Stomach (tissue), 9 donors: ENCODE results near the gene CARMIL1. TPM values are rescaled to one million over a fixed set of nuclear protein-coding genes. Genes with fewer than 3 reads are reported as not detected.

Experiments
- DNase-seq, 2 donors: peaks; one replicate each; pipeline versions ENCODE4 v3.0.0 to v3.0.0-alpha.2; 2013 to 2019
- H3K27ac ChIP-seq, 5 donors: fragments of 200-600 bp in 4 of 5; sonication (generic) in 4 of 5; one replicate each; pipeline ENCODE4 v1.5.1; 2013 to 2019; ENCODE audit warnings: mild to moderate bottlenecking in 1 of 5, moderate library complexity in 1 of 5
- H3K27me3 ChIP-seq, 3 donors: fragments of 200-600 bp; sonication (generic); one replicate each; pipeline ENCODE4 v1.5.1; 2017 to 2019; ENCODE audit warnings: mixed run types in 1 of 3
- H3K36me3 ChIP-seq, 4 donors: fragments of 200-600 bp; sonication (generic); 1 replicate in 3 of 4; 2 replicates in 1 of 4; pipeline ENCODE4 v1.5.1; 2016 to 2019
- H3K4me1 ChIP-seq, 4 donors: fragments of 200-600 bp; sonication (generic); one replicate each; pipeline ENCODE4 v1.5.1; 2016 to 2019
- H3K4me3 ChIP-seq, 4 donors: fragments of 200-600 bp; sonication (generic) in 3 of 4; one replicate each; pipeline ENCODE4 v1.5.1; 2016 to 2019; ENCODE audit warnings: mild to moderate bottlenecking in 1 of 4
- H3K9me3 ChIP-seq, 4 donors: fragments of 200-600 bp; sonication (generic); one replicate each; pipeline ENCODE4 v1.5.1; 2016 to 2019
- CTCF ChIP-seq, 7 experiments: fragments of 450-650 bp in 4 of 7; fragments of 200-600 bp in 3 of 7; sonication (generic) in 3 of 7; IDR thresholded peaks; one replicate each; pipeline ENCODE4 v1.5.1; 2016 to 2019; ENCODE audit warnings: antibody characterized with exemption in 7 of 7, control low read depth in 2 of 7, mild to moderate bottlenecking in 1 of 7
- EP300 ChIP-seq: sonication (generic); formaldehyde crosslinking; IDR thresholded peaks from one replicate; pipeline ENCODE4 v1.6.1; 2017; ENCODE audit warnings: antibody characterized with exemption
- POLR2A ChIP-seq, 4 donors: fragments of 450-650 bp; IDR thresholded peaks; one replicate each; pipeline ENCODE4 v1.6.1; 2016; ENCODE audit warnings: antibody characterized with exemption in 4 of 4, control low read depth in 2 of 4, mild to moderate bottlenecking in 1 of 4, moderate library complexity in 1 of 4
- POLR2AphosphoS5 ChIP-seq, 3 donors: sonication (generic); formaldehyde crosslinking; IDR thresholded peaks; one replicate each; pipeline ENCODE4 v1.6.1; 2016; ENCODE audit warnings: antibody characterized with exemption in 3 of 3
- WGBS, 5 donors: extraction: QIAGEN DNeasy Blood & Tissue Kit in 3 of 5; methylation state at CpG; one replicate each; pipeline versions ENCODE4 v1.1.5 to v1.1.7; 2013 to 2018; 5-methylcytosine and 5-hydroxymethylcytosine counted together
- intact Hi-C: fragments of 100-400 bp; cut with DNase I; formaldehyde crosslinking; loops from one replicate; pipeline ENCODE4 v1.15.1; 2023; ENCODE audit warnings: low total_unique reads
- polyA plus RNA-seq, 3 donors: library from polyadenylated mRNA; stranded (reverse); fragments of 200-250 nt; gene quantifications; one replicate each; pipeline ENCODE4 v1.2.3, GENCODE V29; 2013
- total RNA-seq, 5 donors: library from RNA; depleted of rRNA; stranded (reverse); fragments of >200 nt; gene quantifications; one replicate each; pipeline versions ENCODE4 v1.1.0 to v1.2.3, GENCODE V29; 2014 to 2016
- donor health status: healthy with polysubstance abuse.
- donor health status: Bipolar disorder and iron deficiency.
- donor health status: healthy.

CARMIL1 gene
- total and polyA plus RNA-seq, 8 donors: 10.5 to 42.7 (median 14.9) TPM

GRCh38 chr6:25290306-25291060 lies 11.3 kb downstream of the CARMIL1 start:
- H3K27ac ChIP-seq: no peak overlapping the region

GRCh38 chr6:25292384-25292783 lies 13.2 kb downstream of the CARMIL1 start:
- WGBS, 5 donors: 77 to 95% (median 82%) methylated on average over 4 of the region's 4 CpGs
- Histone ChIP-seq H3K36me3 (no peaks in the 10 kb centered on the region), H3K9me3 (no peaks in the 10 kb centered on the region), H3K27ac (no peak overlapping the region), H3K4me3 (no peak overlapping the region), H3K4me1 (peaks cover 0 to 38% (median 7%) of the 10 kb centered on the region in 4 donors), H3K27me3 (no peaks in the 10 kb centered on the region)
- TF ChIP-seq POLR2A (IDR thresholded peaks at IDR 0.05) (no peak), POLR2AphosphoS5 (IDR thresholded peaks at IDR 0.05) (no peak), EP300 (no peak), CTCF (IDR thresholded peaks at IDR 0.05) (no peak)
- intact Hi-C loops: no loop called here
- DNase-seq: no peak

More at GRCh38 chr6:25290306-25291060, 11.3 kb downstream of the CARMIL1 start:
- intact Hi-C loops: no loop called here
- DNase-seq: no peak
- peaks cover 0 to 35% (median 0%) of the 10 kb centered on the region in 4 donors for H3K4me1 ChIP-seq
- no peaks in the 10 kb centered on the region for H3K27me3 ChIP-seq
- H3K36me3 ChIP-seq: peaks cover 0 to 4% (median 0%) of the 10 kb centered on the region in 4 donors
- 64 to 80% (median 68%) methylated on average over 5 of the region's 5 CpGs for WGBS, 5 donors
- no peaks in the 10 kb centered on the region for H3K9me3 ChIP-seq
- TF ChIP-seq CTCF (IDR thresholded peaks at IDR 0.05): no peak
- no peak overlapping the region for H3K4me3 ChIP-seq

- DNase-seq: no peak
- intact Hi-C loops: no loop called here
- TF ChIP-seq CTCF (IDR thresholded peaks at IDR 0.05) (no peak), POLR2AphosphoS5 (IDR thresholded peaks at IDR 0.05) (no peak), EP300 (no peak), POLR2A (IDR thresholded peaks at IDR 0.05) (no peak)
- Histone ChIP-seq H3K9me3 (no peaks in the 10 kb centered on the region), H3K27me3 (no peaks in the 10 kb centered on the region), H3K27ac (peak overlapping the region in 2 of 5 donors; percentile 30 to 72), H3K4me1 (peaks cover 6 to 34% (median 21%) of the 10 kb centered on the region in 4 donors), H3K36me3 (no peaks in the 10 kb centered on the region), H3K4me3 (no peak overlapping the region)
- 46 to 63% (median 48%) methylated on average over 1 of the region's 1 CpG for WGBS, 5 donors
Measured at GRCh38 chr6:25295651-25296050, 16.5 kb downstream of the CARMIL1 start.

DNA sequence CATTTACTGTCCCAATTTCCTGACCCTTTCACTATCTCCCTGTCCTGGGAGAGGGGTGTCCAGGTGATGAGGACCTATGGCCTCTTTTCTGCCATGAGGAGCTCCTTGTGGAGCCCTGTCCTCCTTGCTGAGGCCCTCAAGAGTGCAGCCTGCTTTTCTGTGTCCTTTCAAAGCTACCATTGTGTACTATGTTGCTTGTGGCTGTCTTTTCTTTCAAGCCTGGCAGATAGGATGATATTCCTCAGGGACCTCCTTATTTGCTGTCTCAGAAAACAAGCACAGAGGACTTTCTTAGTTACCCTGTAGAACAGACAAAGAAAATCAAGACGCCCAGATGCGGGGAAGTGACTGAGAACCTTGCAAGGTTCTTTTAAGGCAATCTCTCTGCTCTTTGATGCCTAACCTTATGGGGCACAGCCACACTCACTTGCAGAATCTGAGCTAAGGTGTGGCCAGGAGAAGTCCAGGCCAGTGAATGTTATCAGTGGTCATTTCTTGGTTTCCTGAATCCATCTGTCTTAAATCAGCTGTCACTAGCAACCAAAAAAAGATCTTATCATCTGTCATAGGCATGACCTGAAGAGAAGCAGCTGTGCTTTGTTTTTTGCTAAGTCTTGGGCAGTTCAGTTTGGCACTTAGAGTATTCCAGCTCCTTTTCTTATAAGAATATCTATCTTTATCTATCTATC lies 17.2 kb downstream of the CARMIL1 start:
- no peak for DNase-seq
- H3K27ac ChIP-seq: peak overlapping the region in 4 of 5 donors; percentile 21 to 72 (median 40)
- WGBS, 5 donors: 60 to 82% (median 73%) methylated on average over 2 of the region's 2 CpGs

More for the DNA sequence above, 17.2 kb downstream of the CARMIL1 start:
- Histone ChIP-seq H3K4me1 (peaks cover 6 to 40% (median 21%) of the 10 kb centered on the region in 4 donors), H3K27me3 (no peaks in the 10 kb centered on the region), H3K4me3 (no peak overlapping the region), H3K9me3 (no peaks in the 10 kb centered on the region), H3K36me3 (no peaks in the 10 kb centered on the region)
- TF ChIP-seq EP300 (no peak), CTCF (IDR thresholded peaks at IDR 0.05) (no peak), POLR2AphosphoS5 (IDR thresholded peaks at IDR 0.05) (no peak), POLR2A (IDR thresholded peaks at IDR 0.05) (no peak)
- intact Hi-C loops: no loop called here
